ENCODE results near the gene DNAJB2. TPM values are rescaled to one million over a fixed set of nuclear protein-coding genes. Genes with fewer than 3 reads are reported as not detected.

The DNAJB2 gene
- total and polyA plus RNA-seq, 2 of the 8 experiments (the other 6 are each of a cell fraction or from before 2014, with no cell fraction given), result 21.0 to 26.3 TPM

DNA sequence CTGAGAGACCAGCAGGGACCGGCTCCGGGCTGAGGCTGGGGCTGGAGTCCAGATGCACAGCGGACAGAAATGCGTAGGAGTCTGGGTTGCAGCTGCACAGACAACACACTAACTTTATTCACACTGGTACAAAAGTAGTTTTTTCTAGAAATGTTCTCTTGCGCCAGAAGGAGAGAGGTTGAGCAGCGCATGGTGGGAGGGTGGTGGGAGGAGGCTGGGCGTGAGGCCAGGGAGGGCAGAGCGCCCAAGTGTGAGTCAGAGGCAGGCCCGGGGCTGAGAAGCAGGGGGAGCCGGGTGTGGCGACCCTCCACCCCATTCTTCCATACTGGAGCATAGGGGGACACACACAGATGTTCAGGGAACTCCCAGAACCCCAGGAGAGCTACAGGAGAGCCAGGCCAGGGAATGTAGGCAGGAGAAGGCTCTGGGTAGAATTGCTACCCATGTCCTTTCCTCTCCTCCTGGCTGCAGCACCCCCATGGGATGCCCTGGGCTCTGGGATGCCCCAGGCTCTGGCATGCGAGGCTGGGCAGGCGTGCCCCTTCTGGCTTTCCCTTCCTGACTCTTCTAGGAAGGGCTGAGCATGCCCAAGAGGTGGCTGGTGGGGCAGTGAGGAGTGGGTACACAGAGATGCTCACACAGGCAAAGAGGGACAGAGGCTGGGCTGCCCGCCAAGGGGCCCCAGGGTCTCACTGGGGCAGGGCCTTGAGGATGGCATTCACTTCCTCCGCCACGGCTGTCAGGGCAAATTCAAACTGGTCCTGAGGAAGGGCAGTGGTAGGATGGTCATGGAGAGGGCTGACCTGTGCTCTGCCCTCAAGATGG, 10.6 kb downstream of the DNAJB2 start (continued):
- no peak for TF ChIP-seq TBP (IDR thresholded peaks at IDR 0.05; ENCODE audit: low read depth, low read length)
- no peak for TF ChIP-seq EGR1 (IDR thresholded peaks at IDR 0.05; ENCODE audit: borderline replicate concordance, low read depth, low read length)
- no peak for TF ChIP-seq SIX5 (IDR thresholded peaks at IDR 0.05; ENCODE audit: low read depth, low read length)

Measured in H1 (cell line).